Thoracic aorta endothelial cell (primary cell): Measurements from ENCODE around the gene CLTA. TPM values are rescaled to one million over a fixed set of nuclear protein-coding genes. Genes with fewer than 3 reads are reported as not detected.

Source experiments
- total RNA-seq: library from RNA; depleted of rRNA; stranded (reverse); fragments of >200 nt; gene quantifications from 2 replicates; pipeline ENCODE4 v1.2.3, GENCODE V29; 2012

The CLTA gene, protein sequence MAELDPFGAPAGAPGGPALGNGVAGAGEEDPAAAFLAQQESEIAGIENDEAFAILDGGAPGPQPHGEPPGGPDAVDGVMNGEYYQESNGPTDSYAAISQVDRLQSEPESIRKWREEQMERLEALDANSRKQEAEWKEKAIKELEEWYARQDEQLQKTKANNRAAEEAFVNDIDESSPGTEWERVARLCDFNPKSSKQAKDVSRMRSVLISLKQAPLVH
- total RNA-seq, result 266 and 325 TPM in 2 replicates

DNA sequence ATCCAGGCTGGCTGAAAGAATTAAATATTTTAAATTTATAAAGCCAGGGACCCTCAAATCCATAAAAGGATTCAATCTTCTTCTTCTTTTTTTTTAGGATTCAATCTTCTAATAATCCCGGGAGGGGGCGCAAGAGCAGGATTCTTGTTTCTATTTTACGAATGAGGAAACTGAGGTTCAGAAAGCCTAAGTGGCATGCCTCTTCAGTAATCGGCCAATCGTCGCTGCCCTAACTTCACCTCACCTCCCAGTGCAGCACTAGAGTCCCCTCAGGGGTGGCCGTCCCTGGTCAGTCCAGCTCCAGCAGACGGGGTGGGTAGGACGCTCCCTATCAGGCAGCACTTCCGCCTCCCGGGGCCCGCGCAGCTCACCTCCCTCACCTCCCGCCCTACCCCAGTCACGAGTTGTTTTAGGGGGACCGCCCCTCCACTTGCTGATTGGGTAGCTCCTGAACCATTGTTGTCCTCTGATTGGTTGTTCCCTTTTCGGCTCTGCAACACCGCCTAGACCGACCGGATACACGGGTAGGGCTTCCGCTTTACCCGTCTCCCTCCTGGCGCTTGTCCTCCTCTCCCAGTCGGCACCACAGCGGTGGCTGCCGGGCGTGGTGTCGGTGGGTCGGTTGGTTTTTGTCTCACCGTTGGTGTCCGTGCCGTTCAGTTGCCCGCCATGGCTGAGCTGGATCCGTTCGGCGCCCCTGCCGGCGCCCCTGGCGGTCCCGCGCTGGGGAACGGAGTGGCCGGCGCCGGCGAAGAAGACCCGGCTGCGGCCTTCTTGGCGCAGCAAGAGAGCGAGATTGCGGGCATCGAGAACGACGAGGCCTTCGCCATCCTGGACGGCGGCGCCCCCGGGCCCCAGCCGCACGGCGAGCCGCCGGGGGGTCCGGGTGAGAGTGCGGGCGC, at the start of gene CLTA:
CLTA (plus strand) TSS at position 534 of the 902 bp plus-strand sequence; CDS start at position 670, 136 bp downstream.

GRCh38 chr9:36169166-36169565, 21.6 kb upstream of the CLTA start, which contains the start of gene CCIN:
Gene CCIN, plus strand, starts transcription at chr9:36169388. Its CDS starts 115 bp downstream, at chr9:36169503.

GRCh38 chr9:36258208-36258995, 67.7 kb downstream of the CLTA start, which contains the start of gene GNE:
Gene GNE, minus strand, starts transcription at chr9:36258448. Its CDS starts 9,093 bp downstream, at chr9:36249355.

Other genes with a start within 250 kb of the CLTA start
- gene OR2S2, start 232.8 kb upstream of the CLTA start, total RNA-seq, result not detected in 2 replicates
- 22.1 and 22.6 TPM in 2 replicates for gene RECK, start 154.0 kb upstream of the CLTA start, total RNA-seq
- 12.0 and 19.3 TPM in 2 replicates for gene GLIPR2, start 54.2 kb upstream of the CLTA start, total RNA-seq
- 0.36 and 0.40 TPM in 2 replicates for gene CCIN, start 21.5 kb upstream of the CLTA start, total RNA-seq
- gene GNE, start 67.5 kb downstream of the CLTA start, total RNA-seq, result 12.4 and 20.3 TPM in 2 replicates
- 36.0 and 40.2 TPM in 2 replicates for gene RNF38, start 209.3 kb downstream of the CLTA start, total RNA-seq